KMS-11 (cell line): ENCODE results near the gene SHOC2.
A peak's percentile ranks its signal among the peaks of the same experiment; 100 is the strongest.

Experiments
- H2AFZ ChIP-seq: fragments of 200-600 bp; sonication (generic); 2 replicates; pipeline ENCODE4 v1.6.1; 2016; ENCODE audit warnings: antibody characterized with exemption, mixed run types, low read depth
- H3K27ac ChIP-seq: fragments of 200-600 bp; sonication (generic); 2 replicates; pipeline ENCODE4 v1.6.1; 2016; ENCODE audit warnings: mild to moderate bottlenecking, mixed run types
- H3K27me3 ChIP-seq: fragments of 200-600 bp; sonication (generic); 2 replicates; pipeline ENCODE4 v1.6.1; 2017; ENCODE audit warnings: mild to moderate bottlenecking, low read depth, mixed run types, moderate library complexity; ENCODE audit not compliant: insufficient read depth
- H3K36me3 ChIP-seq: fragments of 200-600 bp; sonication (generic); 2 replicates; pipeline ENCODE4 v1.6.1; 2017; ENCODE audit warnings: mild to moderate bottlenecking, mixed run types; ENCODE audit not compliant: insufficient read depth
- H3K4me1 ChIP-seq: fragments of 200-600 bp; sonication (generic); 2 replicates; pipeline ENCODE4 v1.6.1; 2016; ENCODE audit warnings: mild to moderate bottlenecking, low read depth, mixed run types; ENCODE audit not compliant: poor library complexity, severe bottlenecking
- H3K4me2 ChIP-seq: fragments of 200-600 bp; sonication (generic); 2 replicates; pipeline ENCODE4 v1.7.0; 2016; ENCODE audit warnings: mild to moderate bottlenecking, mixed run types
- H3K4me3 ChIP-seq: fragments of 200-600 bp; sonication (generic); IDR thresholded peaks from 2 replicates; pipeline ENCODE4 v1.6.1; 2017; ENCODE audit warnings: low read depth, low read length, mixed read lengths; ENCODE audit not compliant: insufficient read depth
- H3K79me2 ChIP-seq: fragments of 200-600 bp; sonication (generic); 2 replicates; pipeline ENCODE4 v1.6.1; 2016; ENCODE audit warnings: low read depth, mixed run types; ENCODE audit not compliant: insufficient read depth
- H3K9ac ChIP-seq: fragments of 200-600 bp; sonication (generic); 2 replicates; pipeline ENCODE4 v1.6.1; 2016; ENCODE audit warnings: mild to moderate bottlenecking, mixed run types
- H4K20me1 ChIP-seq: fragments of 200-600 bp; sonication (generic); 2 replicates; pipeline ENCODE4 v1.6.1; 2016; ENCODE audit warnings: mild to moderate bottlenecking, mixed run types; ENCODE audit not compliant: insufficient read depth
- CTCF ChIP-seq: fragments of 200-600 bp; sonication (generic); conservative IDR thresholded peaks from 2 replicates; pipeline ENCODE4 v1.6.1; 2017; ENCODE audit warnings: low read depth, mild to moderate bottlenecking, antibody characterized with exemption, low read length, moderate library complexity, mixed read lengths

The SHOC2 gene

GRCh38 chr10:110903280-110904278 is 15.8 kb upstream of the SHOC2 start:
- H3K9ac ChIP-seq: peak overlapping the region; percentile 11; the same call in 1 of the 2 replicates
- no peaks in the 10 kb centered on the region for H3K36me3 ChIP-seq
- H3K4me2 ChIP-seq: peak overlapping the region; percentile 65
- no peak overlapping the region for H3K4me3 ChIP-seq
- no peaks in the 10 kb centered on the region for H3K79me2 ChIP-seq
- H4K20me1 ChIP-seq: no peaks in the 10 kb centered on the region
- no peaks in the 10 kb centered on the region for H3K27me3 ChIP-seq
- H3K4me1 ChIP-seq: peaks cover 58% of the 10 kb centered on the region
- H2AFZ ChIP-seq: no peak overlapping the region; the same call in 1 of the 2 replicates
- no peak for TF ChIP-seq CTCF
- H3K27ac ChIP-seq: peak overlapping the region; percentile 78

GRCh38 chr10:110910138-110910537 is 9.3 kb upstream of the SHOC2 start:
- H3K4me3 ChIP-seq: no peak overlapping the region
- TF ChIP-seq CTCF: no peak
- H3K27ac ChIP-seq: no peak overlapping the region
- H3K79me2 ChIP-seq: no peaks in the 10 kb centered on the region
- peaks cover 6% of the 10 kb centered on the region for H3K4me1 ChIP-seq
- no peak overlapping the region for H3K9ac ChIP-seq
- no peaks in the 10 kb centered on the region for H3K36me3 ChIP-seq
- H4K20me1 ChIP-seq: no peaks in the 10 kb centered on the region
- no peak overlapping the region for H3K4me2 ChIP-seq
- no peak overlapping the region for H2AFZ ChIP-seq
- no peaks in the 10 kb centered on the region for H3K27me3 ChIP-seq

- no peak overlapping the region for H2AFZ ChIP-seq
- peaks cover 14% of the 10 kb centered on the region for H3K4me1 ChIP-seq
- H4K20me1 ChIP-seq: no peaks in the 10 kb centered on the region
- H3K36me3 ChIP-seq: no peaks in the 10 kb centered on the region
- no peak overlapping the region for H3K9ac ChIP-seq
- no peak for TF ChIP-seq CTCF
- H3K27ac ChIP-seq: no peak overlapping the region
- H3K4me2 ChIP-seq: no peak overlapping the region
- H3K79me2 ChIP-seq: peaks cover 5% of the 10 kb centered on the region; the same call in 1 of the 2 replicates
- H3K4me3 ChIP-seq: no peak overlapping the region
- no peaks in the 10 kb centered on the region for H3K27me3 ChIP-seq
Measured at GRCh38 chr10:110912374-110912773, 7.0 kb upstream of the SHOC2 start.

- H3K4me1 ChIP-seq: peaks cover 22% of the 10 kb centered on the region
- TF ChIP-seq CTCF: no peak
Measured at GRCh38 chr10:110914431-110914830, 5.0 kb upstream of the SHOC2 start.

More at GRCh38 chr10:110914431-110914830, 5.0 kb upstream of the SHOC2 start:
- H3K9ac ChIP-seq: no peak overlapping the region
- H3K79me2 ChIP-seq: peaks cover 9% of the 10 kb centered on the region; the same call in 1 of the 2 replicates
- H4K20me1 ChIP-seq: no peaks in the 10 kb centered on the region
- no peaks in the 10 kb centered on the region for H3K36me3 ChIP-seq
- no peak overlapping the region for H2AFZ ChIP-seq
- no peak overlapping the region for H3K4me2 ChIP-seq
- H3K27me3 ChIP-seq: no peaks in the 10 kb centered on the region
- H3K4me3 ChIP-seq: no peak overlapping the region
- no peak overlapping the region for H3K27ac ChIP-seq
